ENCODE data around the gene SLC22A31. TPM values are rescaled to one million over a fixed set of nuclear protein-coding genes. Genes with fewer than 3 reads are reported as not detected.

Gene SLC22A31
- total and polyA plus RNA-seq, 8 donors, result 0.70 to 283 (median 1.8) TPM

- intact Hi-C loops (cut with DNase I), result no loop called here
- Histone ChIP-seq H3K9me3 (no peaks in the 10 kb centered on the region), H3K27me3 (peaks cover 0 to 78% of the 10 kb centered on the region in 2 donors), H3K4me3 (no peak overlapping the region), H3K27ac (no peak overlapping the region), H3K4me1 (peaks cover 0 to 6% of the 10 kb centered on the region in 2 donors), H3K36me3 (no peaks in the 10 kb centered on the region)
- no peak for TF ChIP-seq CTCF (IDR thresholded peaks at IDR 0.05)
- DNase-seq, result no peak
- ATAC-seq, result no peak
Observed at GRCh38 chr16:89163297-89163696, 37.0 kb downstream of the SLC22A31 start.

- no peak for TF ChIP-seq CTCF (IDR thresholded peaks at IDR 0.05)
- H3K36me3 ChIP-seq, result no peaks in the 10 kb centered on the region
- no peak overlapping the region for H3K27ac ChIP-seq
- no peak for ATAC-seq
- DNase-seq, result no peak
- intact Hi-C loops (cut with DNase I), result no loop called here
- no peaks in the 10 kb centered on the region for H3K9me3 ChIP-seq
- peaks cover 0 to 66% of the 10 kb centered on the region in 2 donors for H3K27me3 ChIP-seq
- no peak overlapping the region for H3K4me3 ChIP-seq
- no peaks in the 10 kb centered on the region for H3K4me1 ChIP-seq
Observed at GRCh38 chr16:89161763-89162713, 38.3 kb downstream of the SLC22A31 start.

GRCh38 chr16:89160977-89161701 lies 39.2 kb downstream of the SLC22A31 start:
- no peak for TF ChIP-seq CTCF (IDR thresholded peaks at IDR 0.05)
- DNase-seq (no peak), ATAC-seq (no peak)
- Histone ChIP-seq H3K27me3 (peaks cover 0 to 68% of the 10 kb centered on the region in 2 donors), H3K9me3 (no peaks in the 10 kb centered on the region), H3K36me3 (no peaks in the 10 kb centered on the region), H3K27ac (no peak overlapping the region), H3K4me3 (no peak overlapping the region), H3K4me1 (peaks cover 0 to 4% of the 10 kb centered on the region in 2 donors)
- intact Hi-C loops (cut with DNase I), result no loop called here

- no peak for ATAC-seq
- no peak for DNase-seq
- Histone ChIP-seq H3K9me3 (no peaks in the 10 kb centered on the region), H3K27ac (no peak overlapping the region), H3K4me3 (no peak overlapping the region), H3K4me1 (peaks cover 10 to 13% of the 10 kb centered on the region in 2 donors), H3K36me3 (no peaks in the 10 kb centered on the region), H3K27me3 (peaks cover 0 to 64% of the 10 kb centered on the region in 2 donors)
- intact Hi-C loops (cut with DNase I), result no loop called here
- TF ChIP-seq CTCF (IDR thresholded peaks at IDR 0.05), result no peak
Observed at GRCh38 chr16:89159850-89160354, 40.4 kb downstream of the SLC22A31 start.
